ENCODE data around the gene WDR64.
"Not testable (repeated sequence)": the region's sequence is repeated elsewhere in the genome, so short reads cannot be mapped to it uniquely, and the experiment has no call there.

The WDR64 gene

GRCh38 chr1:241658081-241658793, 6.2 kb downstream of the WDR64 start:
- no peak for DNase-seq (ENCODE audit: low read depth)

- DNase-seq (ENCODE audit: low read depth): not testable (repeated sequence)
Observed at GRCh38 chr1:241659016-241659415, 6.9 kb downstream of the WDR64 start.

GRCh38 chr1:241660424-241660972, 8.4 kb downstream of the WDR64 start:
- no peak for DNase-seq (ENCODE audit: low read depth)

- DNase-seq (ENCODE audit: low read depth): no peak
Observed at GRCh38 chr1:241666419-241666818, 14.3 kb downstream of the WDR64 start.

- no peak for DNase-seq (ENCODE audit: low read depth)
Observed at GRCh38 chr1:241672301-241672700, 20.2 kb downstream of the WDR64 start.

- DNase-seq (ENCODE audit: low read depth): no peak
Observed at GRCh38 chr1:241674805-241675384, 22.8 kb downstream of the WDR64 start.

GRCh38 chr1:241675983-241676382, 23.9 kb downstream of the WDR64 start:
- DNase-seq (ENCODE audit: low read depth): no peak

- DNase-seq (ENCODE audit: low read depth): no peak
Observed at GRCh38 chr1:241677201-241677600, 25.1 kb downstream of the WDR64 start.

GRCh38 chr1:241678536-241678935, 26.5 kb downstream of the WDR64 start:
- DNase-seq (ENCODE audit: low read depth): no peak

GRCh38 chr1:241679404-241679803, 27.3 kb downstream of the WDR64 start:
- no peak for DNase-seq (ENCODE audit: low read depth)

GRCh38 chr1:241679961-241680360, 27.9 kb downstream of the WDR64 start:
- no peak for DNase-seq (ENCODE audit: low read depth)

GRCh38 chr1:241681861-241682448, 29.9 kb downstream of the WDR64 start:
- DNase-seq (ENCODE audit: low read depth): not testable (repeated sequence)

GRCh38 chr1:241682921-241683320, 30.8 kb downstream of the WDR64 start:
- DNase-seq (ENCODE audit: low read depth): no peak

- no peak for DNase-seq (ENCODE audit: low read depth)
Observed at GRCh38 chr1:241684108-241684507, 32.0 kb downstream of the WDR64 start.

GRCh38 chr1:241688940-241689368, 36.9 kb downstream of the WDR64 start:
- no peak for DNase-seq (ENCODE audit: low read depth)

- DNase-seq (ENCODE audit: low read depth): no peak
Observed at GRCh38 chr1:241695246-241696171, 43.4 kb downstream of the WDR64 start.

GRCh38 chr1:241696172-241696814, 44.2 kb downstream of the WDR64 start:
- no peak for DNase-seq (ENCODE audit: low read depth)

GRCh38 chr1:241696815-241697639, 44.9 kb downstream of the WDR64 start:
- no peak for DNase-seq (ENCODE audit: low read depth)

GRCh38 chr1:241697640-241698018, 45.5 kb downstream of the WDR64 start:
- no peak for DNase-seq (ENCODE audit: low read depth)

- DNase-seq (ENCODE audit: low read depth): no peak
Observed at GRCh38 chr1:241698177-241698576, 46.1 kb downstream of the WDR64 start.

Measured in HS-5 (cell line).